Smooth muscle cell (in vitro differentiated cells): Measurements from ENCODE around the gene SLC25A47. TPM values are rescaled to one million over a fixed set of nuclear protein-coding genes. Genes with fewer than 3 reads are reported as not detected.

Experiments
- DNase-seq: peaks from one replicate; lab custom pipeline; 2025; ENCODE audit not compliant: unreplicated experiment; lab: John Stamatoyannopoulos, UW
- H2AFZ ChIP-seq: fragments of 200-600 bp; sonication (generic); 2 replicates; pipeline ENCODE4 v1.6.0; 2016; ENCODE audit warnings: antibody characterized with exemption, low read depth, mild to moderate bottlenecking
- H3F3A ChIP-seq: fragments of 200-600 bp; sonication (generic); 2 replicates; pipeline ENCODE4 v1.6.0; 2017; ENCODE audit warnings: antibody characterized with exemption, low read depth
- H3K27ac ChIP-seq: fragments of 200-600 bp; sonication (generic); 2 replicates; pipeline ENCODE4 v1.5.1; 2016; ENCODE audit warnings: low read depth, mild to moderate bottlenecking
- H3K27me3 ChIP-seq: fragments of 200-600 bp; sonication (generic); 2 replicates; pipeline ENCODE4 v1.6.1; 2016; ENCODE audit warnings: low read depth, mild to moderate bottlenecking
- H3K36me3 ChIP-seq: fragments of 200-600 bp; sonication (generic); 2 replicates; pipeline ENCODE4 v1.5.1; 2016; ENCODE audit warnings: low read depth
- H3K4me1 ChIP-seq: fragments of 200-600 bp; sonication (generic); 2 replicates; pipeline ENCODE4 v1.5.1; 2016; ENCODE audit warnings: low read depth
- H3K4me2 ChIP-seq: fragments of 200-600 bp; sonication (generic); 2 replicates; pipeline ENCODE4 v1.6.0; 2016; ENCODE audit warnings: mild to moderate bottlenecking
- H3K4me3 ChIP-seq: fragments of 200-600 bp; sonication (generic); 2 replicates; pipeline ENCODE4 v1.5.1; 2016; ENCODE audit warnings: mild to moderate bottlenecking
- H3K79me2 ChIP-seq: fragments of 200-600 bp; sonication (generic); 2 replicates; pipeline ENCODE4 v1.6.0; 2016; ENCODE audit warnings: low read depth, mild to moderate bottlenecking
- H3K9ac ChIP-seq: fragments of 200-600 bp; sonication (generic); 2 replicates; pipeline ENCODE4 v1.6.0; 2016; ENCODE audit warnings: low read depth
- H3K9me3 ChIP-seq: fragments of 200-600 bp; sonication (generic); replicated peaks from 2 replicates; pipeline ENCODE4 v1.5.1; 2016; ENCODE audit warnings: low read depth
- H4K20me1 ChIP-seq: fragments of 200-600 bp; sonication (generic); 2 replicates; pipeline ENCODE4 v1.6.0; 2016; ENCODE audit warnings: low read depth
- WGBS: methylation state at CpG from one replicate; pipeline ENCODE4 v1.1.7; 2016; ENCODE audit warnings: low lambda C conversion rate; 5-methylcytosine and 5-hydroxymethylcytosine counted together
- polyA plus RNA-seq: library from polyadenylated mRNA; unstranded; fragments of >200 nt; fragmentation: Nextera tagmentation; extraction: Ambion mirVana; gene quantifications from 2 replicates; pipeline ENCODE4 v1.2.1, GENCODE V29; 2016
- total RNA-seq: library from RNA; depleted of rRNA; stranded (reverse); fragments of >200 nt; gene quantifications from 2 replicates; pipeline ENCODE4 v1.2.3, GENCODE V29; 2014
- TF ChIP-seq, protein P1 (sequence below): fragments of 200-600 bp; sonication (generic); IDR thresholded peaks from 2 replicates; pipeline ENCODE4 v1.5.1; 2017; ENCODE audit warnings: borderline replicate concordance, mild to moderate bottlenecking, antibody characterized with exemption; ENCODE audit not compliant: insufficient read depth, poor library complexity, severe bottlenecking

SLC25A47 gene
- total and polyA plus RNA-seq, 2 experiments from 2014 or later: not detected

DNA sequence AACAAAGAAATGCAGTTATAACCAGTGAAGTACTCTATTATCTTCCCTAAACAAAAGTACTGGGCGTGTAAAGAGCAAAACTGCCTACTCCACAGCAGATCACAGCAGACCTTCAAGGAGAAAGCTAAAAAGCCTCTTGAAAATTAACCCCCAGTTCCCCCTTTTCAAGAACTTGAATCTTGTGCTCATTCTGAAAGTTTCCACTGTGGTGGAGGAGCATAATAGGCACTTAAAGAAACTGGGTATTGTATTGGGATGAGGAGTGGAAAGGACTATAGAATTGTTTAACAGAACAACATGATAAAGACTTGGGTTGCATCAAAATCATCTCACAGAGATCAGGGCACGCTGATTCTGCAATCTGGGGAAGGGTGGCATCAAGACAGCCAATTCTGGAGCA, 51.1 kb downstream of the SLC25A47 start:
- H3K79me2 ChIP-seq: peaks cover 49% of the 10 kb centered on the region
- H3K4me3 ChIP-seq: peak overlapping the region; percentile 72
- H2AFZ ChIP-seq: no peak overlapping the region
- WGBS: 76% methylated on average over 2 of the region's 2 CpGs
- H3K27me3 ChIP-seq: no peaks in the 10 kb centered on the region
- H3K36me3 ChIP-seq: no peaks in the 10 kb centered on the region
- no peaks in the 10 kb centered on the region for H3K9me3 ChIP-seq
- H3K27ac ChIP-seq: peak overlapping the region; percentile 95
- TF ChIP-seq, protein P1, sequence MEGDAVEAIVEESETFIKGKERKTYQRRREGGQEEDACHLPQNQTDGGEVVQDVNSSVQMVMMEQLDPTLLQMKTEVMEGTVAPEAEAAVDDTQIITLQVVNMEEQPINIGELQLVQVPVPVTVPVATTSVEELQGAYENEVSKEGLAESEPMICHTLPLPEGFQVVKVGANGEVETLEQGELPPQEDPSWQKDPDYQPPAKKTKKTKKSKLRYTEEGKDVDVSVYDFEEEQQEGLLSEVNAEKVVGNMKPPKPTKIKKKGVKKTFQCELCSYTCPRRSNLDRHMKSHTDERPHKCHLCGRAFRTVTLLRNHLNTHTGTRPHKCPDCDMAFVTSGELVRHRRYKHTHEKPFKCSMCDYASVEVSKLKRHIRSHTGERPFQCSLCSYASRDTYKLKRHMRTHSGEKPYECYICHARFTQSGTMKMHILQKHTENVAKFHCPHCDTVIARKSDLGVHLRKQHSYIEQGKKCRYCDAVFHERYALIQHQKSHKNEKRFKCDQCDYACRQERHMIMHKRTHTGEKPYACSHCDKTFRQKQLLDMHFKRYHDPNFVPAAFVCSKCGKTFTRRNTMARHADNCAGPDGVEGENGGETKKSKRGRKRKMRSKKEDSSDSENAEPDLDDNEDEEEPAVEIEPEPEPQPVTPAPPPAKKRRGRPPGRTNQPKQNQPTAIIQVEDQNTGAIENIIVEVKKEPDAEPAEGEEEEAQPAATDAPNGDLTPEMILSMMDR: no peak
- H3K4me1 ChIP-seq: peaks cover 14% of the 10 kb centered on the region
- DNase-seq: no peak
- H3K9ac ChIP-seq: no peak overlapping the region
- peaks cover 9% of the 10 kb centered on the region for H3F3A ChIP-seq
- peak overlapping the region; percentile 91 for H3K4me2 ChIP-seq
- H4K20me1 ChIP-seq: peaks cover 3% of the 10 kb centered on the region

DNA sequence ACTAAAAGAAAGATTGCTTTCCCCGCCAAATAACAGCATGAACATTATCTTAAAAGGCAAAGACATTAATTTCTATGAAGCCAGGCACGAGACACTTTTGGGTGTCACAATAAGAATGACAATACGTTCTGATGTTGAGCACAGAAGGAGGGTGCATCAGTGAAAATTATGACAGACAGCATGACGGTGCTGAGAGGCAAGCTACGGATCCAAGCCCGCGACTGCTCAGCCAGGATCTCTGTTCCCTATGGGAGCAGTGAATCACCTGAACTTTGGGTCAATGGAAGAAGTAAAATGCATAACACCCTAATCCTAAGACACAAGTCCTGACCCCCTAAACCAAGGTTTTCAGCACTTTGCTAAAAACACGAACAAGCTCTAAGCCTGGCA, 51.7 kb downstream of the SLC25A47 start:
- WGBS: 61% methylated on average over 8 of the region's 8 CpGs
- Histone ChIP-seq H3F3A (peaks cover 9% of the 10 kb centered on the region), H3K9me3 (no peaks in the 10 kb centered on the region), H2AFZ (no peak overlapping the region), H4K20me1 (peaks cover 3% of the 10 kb centered on the region), H3K4me2 (peak overlapping the region; percentile 91), H3K36me3 (no peaks in the 10 kb centered on the region), H3K9ac (peak overlapping the region; percentile 96), H3K4me1 (peaks cover 14% of the 10 kb centered on the region), H3K27ac (peak overlapping the region; percentile 95), H3K27me3 (no peaks in the 10 kb centered on the region), H3K4me3 (peak overlapping the region; percentile 72), H3K79me2 (peaks cover 55% of the 10 kb centered on the region)
- TF ChIP-seq, protein P1: no peak
- no peak for DNase-seq

DNA sequence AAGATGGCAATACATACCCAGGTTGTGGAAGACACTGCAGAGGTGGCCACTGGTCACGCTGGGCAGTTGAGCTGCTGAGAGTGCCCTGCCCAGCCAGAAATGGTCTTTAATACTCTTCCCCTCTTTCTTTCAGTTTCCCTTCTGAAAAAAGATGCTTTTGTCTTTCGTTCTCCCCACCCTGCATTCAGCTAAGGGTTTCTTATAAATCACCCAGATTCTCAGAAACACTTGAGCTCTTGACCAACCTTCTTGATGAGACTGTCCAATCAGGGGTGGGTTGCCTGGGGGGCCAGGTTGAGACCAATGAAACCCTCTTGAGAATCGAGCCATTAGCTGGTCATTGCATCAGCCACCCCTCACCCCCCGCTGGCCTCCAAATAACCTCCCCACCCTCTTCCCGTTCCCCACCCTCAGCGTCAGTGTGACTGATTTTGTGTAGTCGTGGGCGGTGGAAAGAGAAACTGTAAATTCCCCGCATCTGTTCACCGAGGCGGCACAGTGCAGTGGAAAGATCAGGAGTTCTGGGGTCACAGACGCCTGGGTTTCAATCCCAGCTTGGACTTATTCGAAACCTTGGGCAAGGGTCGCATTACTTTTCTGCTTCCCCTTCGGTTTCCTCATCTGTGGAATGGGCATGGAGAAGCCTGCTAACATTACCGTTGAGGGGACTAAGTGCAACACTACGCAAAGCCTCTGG, 52.3 kb downstream of the SLC25A47 start:
- no peaks in the 10 kb centered on the region for H3K36me3 ChIP-seq
- peak; percentile 48 for DNase-seq
- peak overlapping the region; percentile 72 for H3K4me3 ChIP-seq
- H2AFZ ChIP-seq: peak overlapping the region; percentile 57
- 3% methylated on average over 17 of the region's 17 CpGs for WGBS
- TF ChIP-seq, protein P1: no peak
- H3K79me2 ChIP-seq: peaks cover 55% of the 10 kb centered on the region
- H3F3A ChIP-seq: peaks cover 9% of the 10 kb centered on the region
- H4K20me1 ChIP-seq: peaks cover 3% of the 10 kb centered on the region
- peak overlapping the region; percentile 95 for H3K27ac ChIP-seq
- H3K27me3 ChIP-seq: no peaks in the 10 kb centered on the region
- H3K4me1 ChIP-seq: peaks cover 14% of the 10 kb centered on the region
- peak overlapping the region; percentile 96 for H3K9ac ChIP-seq
- H3K4me2 ChIP-seq: peak overlapping the region; percentile 91
- no peaks in the 10 kb centered on the region for H3K9me3 ChIP-seq
